Sciatic nerve (tissue), 2 donors: ENCODE results near the gene BAZ1B. TPM values are rescaled to one million over a fixed set of nuclear protein-coding genes. Genes with fewer than 3 reads are reported as not detected.
"Not testable (repeated sequence)": the region's sequence is repeated elsewhere in the genome, so short reads cannot be mapped to it uniquely, and the experiment has no call there.

ENCODE experiments used
- ATAC-seq: fragments of 200-7000 bp; cut with Tn5 transposase; one replicate; pipeline ENCODE4 v1.9.1; 2020; ENCODE audit warnings: mild to moderate bottlenecking, moderate library complexity
- DNase-seq: peaks from one replicate; pipeline ENCODE4 v3.0.0-alpha.2; 2020; ENCODE audit warnings: low spot score
- intact Hi-C: fragments of 100-400 bp; cut with DNase I; formaldehyde crosslinking; loops from one replicate; pipeline ENCODE4 v1.14.2; 2022
- total RNA-seq: library from RNA; stranded (reverse); fragmentation: NEBNext Ultra II Directional; extraction: Animal tissue kit (Norgen Biotek cat#: 25700); gene quantifications from one replicate; pipeline ENCODE4 v1.2.1, GENCODE V29; 2021
- donor health status: DM: no; HTN: no; CAD: no.
- donor health status: DM: no; HTN: no; CAD: no.

Gene BAZ1B
- total RNA-seq, 1 donor from 2014 or later: 66.9 TPM

DNA sequence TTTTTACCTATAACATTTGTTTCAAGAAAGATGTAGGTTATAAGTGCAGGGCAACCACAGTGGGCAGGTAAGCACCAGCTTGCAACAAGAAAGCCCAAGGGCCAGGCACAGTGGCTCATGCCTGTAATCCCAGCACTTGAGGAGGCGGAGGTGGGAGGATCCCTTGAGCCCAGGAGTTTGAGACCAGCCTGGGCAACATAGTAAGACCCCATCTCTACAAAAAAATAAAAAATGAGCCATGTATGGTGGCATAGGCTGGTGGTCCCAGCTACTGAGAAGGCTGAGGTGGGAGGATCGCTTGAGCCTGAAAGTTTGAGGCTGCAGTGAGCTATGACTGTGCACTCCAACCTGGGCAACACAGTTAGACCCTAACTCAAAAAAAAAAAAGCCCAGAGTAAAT lies 22.6 kb upstream of the BAZ1B start:
- no peak for DNase-seq
- no peak for ATAC-seq
- intact Hi-C loops: no loop called here

GRCh38 chr7:73541722-73542121 lies 19.6 kb upstream of the BAZ1B start:
- ATAC-seq (no peak), DNase-seq (no peak)
- intact Hi-C loops: no loop called here

GRCh38 chr7:73539709-73540108 lies 17.6 kb upstream of the BAZ1B start:
- intact Hi-C loops: no loop called here
- ATAC-seq: no peak
- no peak for DNase-seq

DNA sequence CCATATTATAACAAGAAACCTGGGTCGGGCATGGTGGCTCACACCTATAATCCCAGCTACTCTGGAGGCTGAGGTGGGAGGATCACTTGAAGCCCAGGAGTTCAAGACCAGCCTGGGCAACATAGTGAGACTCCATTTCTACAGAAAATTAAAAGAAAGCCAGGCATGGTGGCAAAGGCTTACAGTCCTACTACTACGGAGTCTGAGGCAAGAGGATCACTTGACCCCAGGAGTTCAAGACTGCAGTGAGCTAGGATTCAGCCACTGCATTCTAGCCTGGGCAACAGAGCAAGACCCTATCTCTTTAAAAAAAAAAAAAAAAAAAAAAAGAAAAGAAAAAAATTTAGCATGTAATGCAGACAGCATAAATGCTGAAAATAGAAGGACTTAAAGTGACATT lies 16.4 kb upstream of the BAZ1B start:
- ATAC-seq, DNase-seq, intact Hi-C loops: not testable (repeated sequence)

DNA sequence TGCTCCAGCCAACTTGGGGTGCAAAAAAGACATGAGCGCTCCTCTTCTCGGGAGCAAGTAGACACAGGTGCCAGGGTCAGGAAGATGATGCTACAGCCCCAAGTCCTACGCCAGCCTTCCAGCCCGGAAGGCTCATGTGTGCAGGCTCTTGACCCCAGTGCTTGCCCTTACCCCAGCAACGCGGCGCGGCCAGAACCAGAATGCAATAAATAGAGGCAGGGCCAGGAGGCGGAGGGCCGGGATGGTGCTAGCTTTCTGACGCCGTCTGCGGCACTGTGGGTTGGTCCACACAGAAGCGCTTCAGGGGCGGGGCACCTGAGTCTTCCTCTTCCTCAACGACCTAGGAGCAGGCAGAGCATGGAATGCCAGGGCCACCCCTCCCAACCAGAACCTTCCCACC lies 15.0 kb upstream of the BAZ1B start:
- intact Hi-C loops: no loop called here
- ATAC-seq: no peak
- DNase-seq: no peak

GRCh38 chr7:73536479-73536878 lies 14.4 kb upstream of the BAZ1B start:
- intact Hi-C loops: no loop called here
- no peak for DNase-seq
- ATAC-seq: no peak

DNA sequence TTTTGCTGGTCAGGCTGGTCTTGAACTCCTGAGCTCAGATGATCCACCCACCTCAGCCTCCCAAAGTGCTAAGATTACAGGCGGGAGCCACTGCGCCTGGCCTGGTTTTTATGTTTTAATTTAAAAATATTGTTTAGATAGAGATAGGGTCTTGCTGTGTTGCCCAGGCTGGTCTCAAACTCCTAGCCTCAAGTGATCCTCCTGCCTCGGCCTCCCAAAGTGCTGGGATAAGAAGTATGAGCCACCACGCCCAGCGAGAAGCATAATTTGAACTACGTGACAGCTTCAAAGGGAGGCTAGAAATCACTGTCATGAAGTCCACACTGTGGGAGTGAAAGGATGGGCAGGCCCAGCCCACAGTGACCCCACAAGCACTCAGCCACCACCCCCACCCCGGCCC lies 13.8 kb upstream of the BAZ1B start:
- intact Hi-C loops, ATAC-seq, DNase-seq: not testable (repeated sequence)

- DNase-seq (no peak), ATAC-seq (no peak)
- intact Hi-C loops: no loop called here
These were observed 11.6 kb upstream of the BAZ1B start for GRCh38 chr7:73533742-73534141.

DNA sequence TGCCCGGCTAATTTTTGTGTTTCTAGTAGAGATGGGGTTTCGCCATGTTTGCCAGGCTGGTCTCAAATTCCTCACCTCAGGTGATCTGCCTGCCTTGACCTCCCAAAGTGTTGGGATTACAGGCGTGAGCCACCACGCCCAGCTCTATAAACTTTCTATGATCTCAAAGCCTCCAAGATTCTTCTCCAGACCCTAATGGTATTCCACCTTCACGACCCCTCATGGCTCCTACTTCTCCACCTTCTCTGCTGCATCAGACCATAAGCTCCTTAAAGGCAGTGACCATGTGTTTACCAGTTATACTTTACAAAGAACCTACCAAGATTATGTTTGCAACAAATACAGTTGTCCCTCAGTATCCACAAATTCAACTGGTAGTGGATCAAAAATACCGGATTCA lies 10.1 kb upstream of the BAZ1B start:
- intact Hi-C loops: no loop called here
- DNase-seq (no peak), ATAC-seq (no peak)

- intact Hi-C loops: no loop called here
- ATAC-seq (no peak), DNase-seq (no peak)
These were observed 8.7 kb upstream of the BAZ1B start for GRCh38 chr7:73530800-73531199.

GRCh38 chr7:73526896-73527821 lies 5.1 kb upstream of the BAZ1B start:
- intact Hi-C loops: no loop called here
- ATAC-seq (no peak), DNase-seq (no peak)

GRCh38 chr7:73526158-73526494 lies 4.0 kb upstream of the BAZ1B start:
- intact Hi-C loops, DNase-seq, ATAC-seq: not testable (repeated sequence)

DNA sequence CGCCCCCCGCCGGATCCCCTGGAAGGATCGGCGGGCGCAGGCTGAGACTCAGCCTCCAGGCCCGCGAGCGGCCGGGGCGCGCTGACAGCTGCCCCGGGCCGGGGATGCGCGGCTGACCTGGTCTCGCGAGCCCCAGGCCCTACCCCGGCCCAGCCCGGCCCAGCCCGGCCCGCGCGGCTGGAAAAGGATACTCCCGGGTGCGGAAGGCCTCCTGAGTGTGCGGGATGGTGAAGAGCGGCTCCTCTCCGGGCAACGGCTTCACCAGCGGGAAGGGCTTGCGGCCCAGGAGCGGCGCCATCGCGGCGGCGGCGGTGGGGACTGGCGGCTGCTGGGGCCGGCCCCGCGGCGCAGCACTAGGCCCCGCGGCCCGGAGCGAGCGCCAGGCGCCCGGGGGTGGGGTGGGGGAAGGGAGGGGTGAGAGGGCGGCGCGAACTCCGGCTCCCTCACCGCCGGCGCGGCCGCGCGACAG lies 423 bp downstream of the BAZ1B start:
- intact Hi-C loops: no loop called here
- ATAC-seq (peak; percentile 49), DNase-seq (no peak)

DNA sequence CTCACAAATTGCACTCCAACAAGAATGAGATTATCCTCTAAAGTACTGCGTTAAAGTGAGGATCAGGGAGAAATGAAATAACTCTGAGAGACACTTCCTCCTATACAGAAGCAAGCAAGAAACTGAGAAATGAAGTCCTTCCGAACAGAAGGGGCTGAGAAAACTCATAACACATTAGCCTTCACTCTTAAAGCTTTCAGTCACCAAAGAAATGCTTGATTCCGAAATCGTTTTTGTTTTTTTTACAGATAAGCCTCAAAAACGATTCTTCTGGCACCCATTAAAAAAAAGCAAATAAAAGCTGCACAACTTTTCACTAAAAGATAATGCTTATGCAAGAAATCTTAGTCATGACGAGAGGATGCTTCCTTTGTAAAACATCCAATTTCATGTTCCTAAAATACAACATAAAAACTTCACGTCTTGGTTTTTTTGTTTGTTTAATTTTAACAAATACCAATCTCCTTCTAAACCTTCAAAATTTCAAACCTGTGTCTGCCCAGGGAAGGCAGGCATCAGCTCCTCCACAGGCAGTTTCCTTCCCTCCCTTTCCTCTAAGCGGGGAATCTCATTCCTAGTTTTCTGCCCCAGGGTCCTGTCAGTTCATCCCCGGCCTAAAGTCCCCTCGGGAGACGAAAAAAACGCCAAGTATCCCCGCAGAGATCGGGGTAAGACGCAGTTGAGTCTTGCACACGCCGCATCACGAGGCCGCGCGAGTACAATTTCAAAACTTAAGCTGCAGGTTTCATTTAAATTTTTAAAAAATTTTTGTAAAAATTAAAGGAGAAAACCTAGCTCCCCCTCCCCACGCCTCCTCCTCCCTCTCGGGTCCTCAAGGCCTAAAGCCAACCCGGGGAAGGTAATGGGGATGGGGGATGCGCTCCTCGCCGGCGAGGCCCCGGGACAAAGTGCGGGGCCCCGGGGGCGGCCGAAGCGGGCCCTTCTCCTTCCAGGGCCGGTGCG lies 1.1 kb downstream of the BAZ1B start:
- intact Hi-C loops: no loop called here

GRCh38 chr7:73519867-73520672 lies 2.0 kb downstream of the BAZ1B start:
- DNase-seq: peak; percentile 53
- ATAC-seq: no peak
- intact Hi-C loops: no loop called here

More for the DNA sequence above, 1.1 kb downstream of the BAZ1B start:
- ATAC-seq (no peak), DNase-seq (no peak)

GRCh38 chr7:73518470-73518869 lies 3.6 kb downstream of the BAZ1B start:
- ATAC-seq: no peak
- DNase-seq: peak; percentile 30
- intact Hi-C loops: no loop called here

GRCh38 chr7:73517241-73517995 lies 4.7 kb downstream of the BAZ1B start:
- intact Hi-C loops: no loop called here
- DNase-seq: peak; percentile 19
- ATAC-seq: no peak

- no peak for DNase-seq
- intact Hi-C loops: no loop called here
- no peak for ATAC-seq
These were observed 6.9 kb downstream of the BAZ1B start for GRCh38 chr7:73515178-73515577.
